ENCODE results near the gene DDAH1. TPM values are rescaled to one million over a fixed set of nuclear protein-coding genes. Genes with fewer than 3 reads are reported as not detected.

DDAH1 gene
- total RNA-seq, 3 donors from 2014 or later: 9.3 to 24.3 (median 23.9) TPM

- peaks cover 7 to 10% of the 10 kb centered on the region in 2 donors for H3K9me3 ChIP-seq
- no peaks in the 10 kb centered on the region for H3K4me1 ChIP-seq
- H3K27ac ChIP-seq: no peak overlapping the region
- TF ChIP-seq POLR2A (IDR thresholded peaks at IDR 0.05): no peak
- no peak for TF ChIP-seq CTCF (IDR thresholded peaks at IDR 0.05)
- no peak for TF ChIP-seq POLR2AphosphoS5 (IDR thresholded peaks at IDR 0.05)
- no peak overlapping the region for H3K4me3 ChIP-seq
- no peak for DNase-seq (ENCODE audit: low spot score in 2 of 2)
- intact Hi-C loops (cut with DNase I; ENCODE audit: low total_unique reads): no loop called here
- no peaks in the 10 kb centered on the region for H3K27me3 ChIP-seq
- no peaks in the 10 kb centered on the region for H3K36me3 ChIP-seq
Observed at GRCh38 chr1:85420199-85420598, 44.8 kb downstream of the DDAH1 start.

GRCh38 chr1:85417876-85418275 lies 47.1 kb downstream of the DDAH1 start:
- Histone ChIP-seq H3K4me3 (no peak overlapping the region), H3K27me3 (no peaks in the 10 kb centered on the region), H3K9me3 (peaks cover 7 to 10% of the 10 kb centered on the region in 2 donors), H3K4me1 (no peaks in the 10 kb centered on the region), H3K36me3 (no peaks in the 10 kb centered on the region), H3K27ac (no peak overlapping the region)
- intact Hi-C loops (cut with DNase I; ENCODE audit: low total_unique reads): no loop called here
- TF ChIP-seq CTCF (IDR thresholded peaks at IDR 0.05) (no peak), POLR2AphosphoS5 (IDR thresholded peaks at IDR 0.05) (no peak), POLR2A (IDR thresholded peaks at IDR 0.05) (no peak)
- DNase-seq (ENCODE audit: low spot score in 2 of 2): no peak

GRCh38 chr1:85417017-85417416 lies 47.9 kb downstream of the DDAH1 start:
- no peaks in the 10 kb centered on the region for H3K36me3 ChIP-seq
- H3K27me3 ChIP-seq: no peaks in the 10 kb centered on the region
- no peak overlapping the region for H3K4me3 ChIP-seq
- H3K9me3 ChIP-seq: peaks cover 7 to 10% of the 10 kb centered on the region in 2 donors
- no peaks in the 10 kb centered on the region for H3K4me1 ChIP-seq
- TF ChIP-seq POLR2A (IDR thresholded peaks at IDR 0.05) (no peak), POLR2AphosphoS5 (IDR thresholded peaks at IDR 0.05) (no peak), CTCF (IDR thresholded peaks at IDR 0.05) (no peak)
- intact Hi-C loops (cut with DNase I; ENCODE audit: low total_unique reads): no loop called here
- DNase-seq (ENCODE audit: low spot score in 2 of 2): no peak
- H3K27ac ChIP-seq: no peak overlapping the region

GRCh38 chr1:85413169-85413568 lies 51.8 kb downstream of the DDAH1 start:
- intact Hi-C loops (cut with DNase I; ENCODE audit: low total_unique reads): no loop called here
- H3K4me1 ChIP-seq: no peaks in the 10 kb centered on the region
- DNase-seq (ENCODE audit: low spot score in 2 of 2): no peak

More at GRCh38 chr1:85413169-85413568, 51.8 kb downstream of the DDAH1 start:
- Histone ChIP-seq H3K4me3 (no peak overlapping the region), H3K36me3 (no peaks in the 10 kb centered on the region), H3K27ac (no peak overlapping the region), H3K9me3 (no peaks in the 10 kb centered on the region), H3K27me3 (no peaks in the 10 kb centered on the region)
- TF ChIP-seq CTCF (IDR thresholded peaks at IDR 0.05) (no peak), POLR2AphosphoS5 (IDR thresholded peaks at IDR 0.05) (no peak), POLR2A (IDR thresholded peaks at IDR 0.05) (no peak)

All from breast epithelium (tissue), 4 donors.